CD4-positive, alpha-beta T cell treated with Interleukin-1 beta for 1 hour (primary cell): Measurements from ENCODE around the gene SRGAP1.
"Not testable (repeated sequence)": the region's sequence is repeated elsewhere in the genome, so short reads cannot be mapped to it uniquely, and the experiment has no call there.

Source experiments
- DNase-seq, 2 donors: peaks; one replicate each; pipeline ENCODE4 v3.0.0-alpha.2; 2020 to 2022

The SRGAP1 gene

DNA sequence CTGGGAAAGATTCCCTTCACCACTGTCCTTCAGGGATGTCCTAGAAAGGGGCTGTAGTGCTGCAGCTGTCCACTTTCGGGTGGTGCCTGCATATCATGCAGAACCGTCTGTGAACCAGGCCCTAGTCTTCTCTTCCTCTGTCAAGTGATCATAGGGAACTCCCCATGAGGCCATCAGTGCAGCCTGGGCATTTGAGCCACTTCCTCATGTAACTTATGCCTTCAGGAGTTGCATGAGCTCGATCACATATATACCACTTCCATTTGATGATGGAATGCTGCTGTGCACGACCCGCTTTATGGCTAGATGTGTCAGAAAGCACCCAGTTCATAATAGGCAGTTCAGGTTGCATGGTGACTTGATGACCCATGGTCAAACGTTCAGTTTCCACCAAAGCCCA, 287.0 kb downstream of the SRGAP1 start:
- not testable (repeated sequence) for DNase-seq

DNA sequence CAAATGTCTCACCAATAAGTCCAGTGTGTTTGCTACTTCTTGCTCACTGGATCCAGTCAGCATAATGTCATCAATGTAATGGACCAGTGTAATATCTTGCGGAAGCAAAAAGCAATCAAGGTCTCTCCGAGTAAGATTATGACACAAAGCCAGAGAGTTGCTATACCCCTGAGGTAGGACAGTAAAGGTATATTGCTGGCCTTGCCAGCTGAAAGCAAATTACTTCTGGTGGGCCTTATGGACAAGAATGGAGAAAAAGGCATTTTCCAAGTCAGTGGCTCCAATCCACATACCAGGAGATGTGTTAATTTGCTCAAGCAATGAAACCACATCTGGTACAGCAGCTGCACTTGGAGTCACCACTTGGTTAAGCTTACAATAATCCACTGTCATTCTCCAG, 288.2 kb downstream of the SRGAP1 start:
- not testable (repeated sequence) for DNase-seq

DNA sequence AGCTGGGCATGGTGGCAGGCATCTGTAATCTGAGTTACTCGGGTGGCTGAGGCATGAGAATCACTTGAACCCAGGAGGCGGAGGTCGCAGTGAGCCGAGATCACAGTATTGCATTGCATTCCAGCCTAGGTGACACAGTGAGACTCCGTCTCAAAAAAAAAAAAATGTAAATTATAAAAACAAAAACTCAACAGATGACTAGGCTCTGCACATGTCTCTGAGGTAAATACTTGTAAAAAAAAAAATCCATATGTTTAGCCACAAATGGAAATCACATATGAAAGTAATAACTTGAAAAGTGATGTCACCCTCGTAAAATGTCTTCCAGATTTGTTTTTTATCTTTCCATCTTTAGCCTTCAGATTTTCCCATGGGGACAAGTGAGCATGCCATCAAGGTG, 292.6 kb downstream of the SRGAP1 start:
- DNase-seq, result no peak

DNA sequence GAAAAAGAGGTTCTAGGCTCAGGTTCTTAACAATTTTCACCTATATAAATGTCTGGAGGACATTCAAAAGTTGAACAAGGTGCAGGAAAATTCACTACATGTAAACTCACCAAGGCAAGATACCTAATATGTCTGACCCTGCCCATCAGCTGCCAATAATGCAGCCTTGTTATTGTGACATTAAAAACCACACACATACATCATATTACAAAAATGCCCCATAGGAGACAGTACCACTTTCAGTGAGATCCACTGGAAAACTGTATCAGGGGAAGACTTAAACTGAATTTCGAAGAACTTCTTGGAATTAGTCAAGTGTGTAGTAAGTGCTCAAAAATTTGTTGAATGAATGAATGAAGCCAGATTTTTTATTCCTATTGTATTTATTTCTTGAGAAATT, 294.5 kb downstream of the SRGAP1 start:
- no peak for DNase-seq

DNA sequence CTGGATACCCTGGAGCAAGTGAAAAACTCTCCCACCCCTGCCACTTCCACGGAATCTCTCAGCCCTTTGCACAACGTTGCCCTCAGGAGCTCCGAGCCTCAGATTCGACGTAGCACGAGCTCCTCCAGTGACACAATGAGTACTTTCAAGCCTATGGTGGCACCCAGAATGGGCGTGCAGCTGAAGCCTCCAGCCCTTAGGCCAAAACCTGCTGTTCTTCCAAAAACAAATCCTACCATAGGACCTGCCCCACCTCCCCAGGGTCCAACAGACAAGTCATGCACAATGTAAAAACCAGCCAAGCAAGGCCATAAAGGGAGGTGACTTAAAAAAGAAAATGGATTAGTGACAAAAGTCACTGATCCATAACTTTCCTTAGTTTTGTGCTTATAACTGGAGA, 297.9 kb downstream of the SRGAP1 start:
- no peak for DNase-seq

DNA sequence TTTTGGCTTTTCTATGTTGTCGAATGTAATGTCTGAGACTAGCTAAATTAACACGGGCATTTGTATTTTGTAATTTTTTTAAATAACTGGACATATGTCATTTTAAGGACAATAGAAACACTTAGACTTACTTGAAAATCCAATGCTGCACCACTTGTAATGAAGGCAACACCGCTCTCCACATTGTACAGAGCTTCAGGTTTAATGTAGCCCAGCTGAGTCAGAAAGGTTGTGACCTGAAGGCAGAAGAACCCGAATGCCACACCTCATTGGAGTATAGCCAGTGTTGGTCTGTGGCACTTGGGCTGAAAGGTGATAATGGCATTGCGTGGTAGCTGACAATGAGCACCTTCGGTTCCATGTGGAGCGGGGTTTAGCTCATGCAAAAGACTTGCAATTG, 298.3 kb downstream of the SRGAP1 start:
- no peak for DNase-seq

DNA sequence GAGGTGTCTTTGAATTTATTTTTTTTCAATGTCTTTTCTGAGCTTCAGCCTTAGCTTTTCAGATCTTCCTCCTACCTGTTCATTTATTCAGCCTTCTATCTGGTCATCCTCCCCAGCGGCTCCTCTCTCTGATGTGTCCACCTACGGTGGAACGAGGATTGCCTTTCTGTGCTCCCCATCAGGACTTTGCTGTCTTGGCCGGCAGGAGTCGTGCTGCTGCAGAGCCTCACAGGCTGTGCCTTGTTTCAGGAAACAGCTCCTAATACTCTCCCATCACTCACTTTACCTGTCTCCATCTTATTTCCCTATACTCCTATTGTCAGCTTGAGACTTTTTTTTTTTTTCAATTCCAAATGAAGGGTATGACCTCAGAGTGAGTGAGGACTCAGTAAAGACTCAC, 300.7 kb downstream of the SRGAP1 start:
- DNase-seq, result no peak

DNA sequence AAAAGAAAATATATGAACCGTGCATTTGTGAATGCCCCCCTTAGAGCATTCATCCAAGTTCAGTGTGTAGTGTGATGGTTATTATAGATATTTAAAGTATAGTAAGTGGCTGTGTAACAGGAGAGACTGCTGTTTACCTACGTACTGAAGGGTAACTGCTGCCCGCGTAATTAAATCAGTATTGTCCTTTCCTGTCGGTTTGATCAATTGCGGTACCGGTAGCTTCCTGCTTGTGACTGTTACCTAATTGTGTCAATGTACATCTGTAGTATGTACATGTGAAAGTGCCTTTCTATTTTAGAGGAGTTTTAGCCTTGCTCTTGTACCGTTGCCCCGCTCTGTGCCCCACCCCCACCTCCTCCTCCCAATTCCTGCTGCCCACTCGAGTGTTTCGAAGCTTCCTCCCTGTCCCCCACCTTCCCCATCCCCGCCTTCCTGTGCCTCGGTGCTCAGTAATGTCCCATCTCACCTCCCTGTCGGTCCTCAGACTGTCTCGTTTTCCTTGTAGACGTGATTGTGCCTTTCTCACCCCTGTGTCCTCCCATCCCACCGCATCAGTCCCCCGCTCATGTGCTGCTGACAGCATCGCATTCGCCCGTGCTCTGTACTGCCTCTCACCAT, 302.6 kb downstream of the SRGAP1 start:
- no peak for DNase-seq

DNA sequence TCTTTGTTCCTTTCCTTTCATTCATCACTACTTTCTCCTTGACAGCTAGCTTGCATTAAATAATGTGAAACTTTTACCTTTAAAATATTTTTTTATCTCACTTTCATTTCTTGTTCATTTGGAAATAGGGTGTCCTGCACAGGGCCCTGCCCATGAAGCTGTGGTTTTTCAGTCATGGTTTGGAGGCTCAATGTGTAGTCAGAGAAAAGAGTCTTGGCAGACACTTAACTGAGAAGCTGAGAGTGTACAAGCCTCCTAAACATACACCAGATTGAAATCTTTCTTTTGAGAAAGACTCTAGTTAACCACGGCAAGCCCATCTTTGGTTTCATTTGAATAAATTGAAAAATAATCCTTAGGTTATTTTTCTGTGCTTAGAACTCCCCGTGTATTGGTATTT, 303.4 kb downstream of the SRGAP1 start:
- no peak for DNase-seq

DNA sequence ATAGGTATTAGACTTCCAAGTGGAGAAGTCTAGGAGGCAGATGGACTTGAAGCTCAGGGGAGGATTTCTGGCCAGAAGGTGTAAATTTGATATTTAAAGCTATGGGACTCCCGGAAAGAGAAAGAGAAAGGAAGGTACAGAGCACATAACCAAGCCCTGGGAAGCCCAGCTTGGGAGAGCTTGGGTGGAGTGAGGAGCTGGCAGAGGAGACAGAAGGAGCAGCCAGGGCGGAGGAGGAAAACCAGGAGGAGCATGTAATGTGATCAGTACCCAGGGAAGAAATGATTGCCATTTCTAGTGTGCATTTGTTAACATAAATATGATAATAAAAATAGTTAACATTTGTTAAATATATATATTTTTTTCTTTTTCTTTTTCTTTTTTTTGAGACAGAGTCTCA, 310.2 kb downstream of the SRGAP1 start:
- no peak for DNase-seq

DNA sequence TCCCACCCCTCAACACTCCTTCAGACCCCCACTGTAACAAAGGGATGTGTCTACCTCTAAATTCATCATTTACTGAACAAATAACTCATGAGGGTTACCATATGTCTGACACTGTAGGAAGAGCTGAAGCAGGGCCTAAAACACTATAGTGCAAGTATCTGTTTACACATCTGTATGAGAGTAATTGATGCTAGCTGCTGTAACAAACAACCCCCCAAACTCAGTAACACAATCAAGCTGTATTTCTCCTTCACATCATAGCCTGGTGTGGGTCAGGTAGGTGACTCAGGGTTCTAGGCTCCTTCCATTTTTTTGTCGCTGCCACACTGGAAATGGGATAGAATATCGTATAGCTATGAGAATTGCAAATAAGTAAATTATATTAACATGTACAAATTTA, 312.6 kb downstream of the SRGAP1 start:
- no peak for DNase-seq

DNA sequence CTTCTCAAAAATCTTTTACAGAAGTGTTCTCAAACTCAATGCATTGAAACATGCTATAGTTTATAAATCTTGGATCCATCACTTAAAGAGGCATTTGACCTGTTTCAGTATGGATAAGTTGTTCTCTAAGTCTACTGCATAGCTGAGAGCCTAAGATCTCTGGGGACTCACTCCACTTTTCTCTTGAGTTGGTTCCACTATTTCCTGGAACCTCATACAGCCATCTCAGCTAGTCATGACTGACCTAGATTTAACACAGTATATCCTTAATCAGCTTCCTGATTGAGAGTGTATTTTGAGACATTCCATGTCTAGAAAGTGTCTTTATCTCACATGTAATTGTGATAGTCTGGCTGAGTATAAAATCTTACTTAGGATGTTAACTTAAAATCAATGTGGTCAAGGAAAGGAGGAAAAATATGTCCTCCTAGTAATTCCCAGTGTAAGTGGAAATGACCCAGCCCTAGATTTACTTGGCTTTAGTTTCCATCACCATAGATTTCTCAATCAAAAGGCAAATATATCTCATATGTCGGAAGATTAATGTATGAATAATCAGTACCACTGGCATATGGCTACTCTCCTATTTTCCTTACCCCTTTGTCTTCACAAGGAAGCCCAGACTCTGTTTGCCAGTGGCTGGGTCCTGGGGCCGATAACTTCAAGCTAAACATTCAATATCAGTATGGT, 315.7 kb downstream of the SRGAP1 start:
- no peak for DNase-seq

DNA sequence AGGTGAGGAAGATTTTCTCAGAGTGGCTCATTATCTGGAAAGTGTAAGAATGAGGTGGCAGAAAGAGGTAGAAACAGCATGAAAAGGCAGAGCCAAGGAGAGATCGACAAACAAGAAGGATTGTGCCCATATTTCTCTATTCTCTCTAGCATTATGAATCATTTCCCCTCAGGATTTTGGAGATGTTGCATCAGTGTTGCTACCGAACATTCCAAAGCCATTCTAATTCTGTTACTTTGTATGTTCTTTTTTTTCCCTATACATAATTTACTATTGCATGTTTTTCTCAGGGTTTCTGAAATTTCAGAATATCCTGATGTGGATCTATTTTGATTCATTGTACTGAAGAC, 316.2 kb downstream of the SRGAP1 start:
- no peak for DNase-seq

DNA sequence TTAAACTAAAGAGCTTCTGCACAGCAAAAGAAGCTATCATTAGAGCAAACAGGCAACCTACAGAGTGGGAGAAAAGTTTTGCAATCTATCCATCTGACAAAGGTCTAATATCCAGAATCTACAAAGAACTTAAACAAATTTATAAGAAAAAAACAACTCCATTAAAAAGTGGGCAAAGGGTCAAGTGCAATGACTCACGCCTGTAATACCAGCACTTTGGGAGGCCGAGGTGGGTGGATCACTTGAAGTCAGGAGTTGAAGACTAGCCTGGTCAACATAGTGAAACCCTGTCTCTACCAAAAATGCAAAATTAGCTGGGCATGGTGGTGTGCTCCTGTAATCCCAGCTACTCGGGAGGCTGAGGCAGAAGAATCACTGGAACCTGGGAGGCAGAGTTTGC, 322.1 kb downstream of the SRGAP1 start:
- DNase-seq, result not testable (repeated sequence)

DNA sequence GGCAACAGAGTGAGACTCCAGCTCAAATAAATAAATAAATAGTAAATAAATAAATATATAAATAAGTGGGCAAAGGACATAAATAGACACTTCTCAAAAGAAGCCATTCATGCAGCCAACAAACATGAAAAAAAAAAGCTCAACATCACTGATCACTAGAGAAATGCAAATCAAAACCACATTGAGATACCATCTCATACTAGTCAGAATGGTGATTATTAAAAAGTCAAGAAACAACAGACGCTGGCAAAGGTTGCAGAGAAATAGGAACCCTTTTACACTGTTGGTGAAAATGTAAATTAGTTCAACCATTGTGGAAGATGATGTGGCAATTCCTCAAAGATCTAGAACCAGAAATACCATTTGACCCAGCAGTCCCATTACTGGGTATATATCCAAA, 322.5 kb downstream of the SRGAP1 start:
- DNase-seq, result not testable (repeated sequence)

DNA sequence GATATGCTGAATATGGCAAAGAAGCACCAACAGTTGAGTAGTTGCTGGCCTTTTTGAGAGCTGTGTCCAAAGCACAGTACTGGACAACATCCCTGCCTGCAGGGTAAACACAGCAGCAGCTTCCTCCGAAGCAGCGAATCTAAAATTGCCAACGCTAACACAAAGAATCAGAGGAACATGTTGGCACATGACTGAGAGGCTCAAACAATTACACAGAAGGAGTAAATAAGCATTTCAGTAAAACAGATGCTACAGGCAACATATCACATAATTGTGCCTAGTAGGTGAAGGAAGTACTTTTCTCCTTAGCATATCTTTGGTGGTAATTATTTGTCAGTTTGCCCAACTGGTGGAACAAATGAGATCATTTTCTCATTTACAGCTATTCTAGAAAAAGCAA, 325.5 kb downstream of the SRGAP1 start:
- DNase-seq, result no peak

DNA sequence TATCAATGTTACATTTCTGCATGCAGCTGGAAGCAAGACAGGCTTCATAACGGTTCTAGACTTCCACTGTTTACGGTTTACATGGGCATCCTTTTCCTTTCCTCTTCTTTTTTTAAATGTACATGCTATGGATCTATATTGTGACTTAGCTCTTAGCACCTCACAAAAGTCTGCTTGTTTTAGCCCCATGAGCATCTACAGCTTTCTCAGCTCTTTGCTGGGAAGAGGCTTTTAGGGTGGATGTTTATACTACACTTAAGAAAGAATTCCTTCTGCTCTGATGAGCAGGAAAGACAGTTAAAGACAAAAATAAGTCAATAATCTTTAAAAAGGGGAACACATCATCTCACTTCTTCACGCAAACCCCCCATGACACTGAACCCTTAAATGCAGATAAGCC, 326.2 kb downstream of the SRGAP1 start:
- no peak for DNase-seq

DNA sequence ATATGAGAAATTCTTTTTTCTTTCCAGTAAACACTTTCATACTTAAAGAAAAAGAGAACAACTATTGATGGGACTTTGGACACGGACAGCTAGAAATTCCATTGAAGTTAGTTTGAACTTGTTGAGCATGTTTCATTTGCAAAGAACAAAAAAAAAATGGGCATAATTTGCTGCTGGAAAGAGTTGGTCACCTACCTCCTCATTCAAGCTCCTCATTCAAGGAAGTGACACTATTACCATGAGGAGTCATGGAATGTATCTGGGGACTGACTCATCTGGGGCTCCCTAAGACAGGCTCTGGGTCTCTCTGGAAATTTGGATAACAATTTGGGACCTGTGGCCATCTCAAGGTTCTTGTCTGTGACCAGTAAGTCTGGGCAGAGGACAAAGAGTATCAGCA, 327.2 kb downstream of the SRGAP1 start:
- no peak for DNase-seq

DNA sequence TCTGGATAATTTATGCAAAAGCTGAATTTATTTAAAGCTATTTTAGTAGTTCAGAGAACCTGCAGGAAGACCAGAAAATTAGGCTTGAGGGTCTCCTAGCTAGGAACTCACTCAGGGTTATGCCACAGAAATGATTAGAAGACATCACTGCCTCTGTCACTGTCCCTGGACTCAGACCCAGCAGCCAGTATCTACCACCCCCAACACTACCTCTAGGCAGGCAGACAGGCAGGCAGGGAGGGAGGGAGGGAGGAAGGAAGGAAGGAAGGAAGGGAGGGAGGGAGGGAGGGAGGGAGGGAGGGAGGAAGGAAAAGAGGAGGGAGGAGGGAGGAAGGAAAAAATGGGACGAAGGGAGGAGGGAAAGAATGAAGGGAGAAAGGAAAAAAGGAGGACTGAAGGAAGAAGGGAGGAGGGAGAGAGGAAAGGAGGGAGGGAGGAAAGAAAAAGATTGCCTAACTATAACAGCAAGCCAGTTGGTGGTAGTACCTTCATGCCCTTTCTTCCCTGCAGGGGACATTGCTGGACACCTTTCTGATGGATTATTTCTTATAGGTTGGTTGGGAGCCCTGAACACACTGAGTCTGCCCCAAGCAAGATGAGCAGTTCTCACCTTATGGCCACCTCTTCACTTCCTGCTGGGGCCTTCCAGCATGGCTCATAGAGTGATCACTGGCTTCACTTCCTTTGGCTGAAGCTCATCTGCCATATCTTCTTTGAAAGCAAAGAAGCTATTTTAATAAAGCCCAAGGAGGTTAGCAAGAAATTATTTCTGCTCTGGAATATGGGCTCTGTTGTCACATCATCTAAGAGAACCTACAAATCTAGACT, 327.9 kb downstream of the SRGAP1 start:
- no peak for DNase-seq

DNA sequence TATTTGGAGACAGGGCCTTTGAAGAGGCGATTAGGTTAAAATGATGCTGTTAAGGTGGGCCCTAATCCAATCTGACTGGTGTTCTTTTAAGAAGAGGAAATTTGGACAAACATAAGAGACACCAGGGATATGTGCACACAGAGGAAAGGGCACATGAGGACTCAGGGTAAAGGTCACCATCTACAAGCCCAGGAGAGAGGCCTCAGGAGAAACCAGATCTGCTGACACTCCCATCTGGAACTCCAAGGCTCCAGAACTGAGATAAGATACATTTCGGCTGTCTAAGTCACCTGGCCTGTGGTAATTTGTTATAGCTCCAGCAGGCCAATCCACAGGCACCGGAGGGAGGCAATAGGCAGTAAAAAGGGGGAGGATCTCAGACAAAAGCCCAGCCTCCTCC, 329.0 kb downstream of the SRGAP1 start:
- no peak for DNase-seq

DNA sequence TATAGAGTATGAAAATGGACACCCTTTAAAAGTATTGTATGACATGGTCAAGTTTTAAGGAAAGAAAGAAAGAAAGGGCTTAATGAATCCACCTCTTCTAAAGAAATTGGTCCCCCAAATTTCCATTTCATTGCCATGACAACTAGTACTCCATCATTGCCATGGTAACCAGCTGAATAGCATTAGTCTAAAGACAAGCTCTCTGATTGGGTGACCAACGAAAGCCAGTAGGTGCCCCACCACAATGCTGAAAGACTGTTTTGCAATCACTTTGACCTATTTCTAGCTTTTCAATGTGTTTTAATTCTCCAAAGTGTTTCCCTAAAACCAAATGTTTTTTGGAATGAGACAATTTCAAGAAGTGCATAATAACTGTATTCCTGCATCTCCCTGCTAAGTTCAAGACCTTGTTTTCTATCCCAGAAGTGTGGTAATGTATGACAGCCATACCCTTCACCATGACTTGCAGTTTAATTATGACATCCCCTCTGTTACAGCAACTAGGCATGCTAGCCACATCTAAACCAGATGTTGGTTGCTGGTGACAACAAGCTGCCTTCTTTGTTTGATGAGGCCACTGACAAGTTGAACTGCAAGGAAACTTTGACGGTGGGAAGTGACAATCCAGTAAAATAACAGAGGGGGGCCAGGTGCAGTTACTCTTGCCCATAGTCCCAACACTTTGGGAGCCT, 330.9 kb downstream of the SRGAP1 start:
- no peak for DNase-seq

DNA sequence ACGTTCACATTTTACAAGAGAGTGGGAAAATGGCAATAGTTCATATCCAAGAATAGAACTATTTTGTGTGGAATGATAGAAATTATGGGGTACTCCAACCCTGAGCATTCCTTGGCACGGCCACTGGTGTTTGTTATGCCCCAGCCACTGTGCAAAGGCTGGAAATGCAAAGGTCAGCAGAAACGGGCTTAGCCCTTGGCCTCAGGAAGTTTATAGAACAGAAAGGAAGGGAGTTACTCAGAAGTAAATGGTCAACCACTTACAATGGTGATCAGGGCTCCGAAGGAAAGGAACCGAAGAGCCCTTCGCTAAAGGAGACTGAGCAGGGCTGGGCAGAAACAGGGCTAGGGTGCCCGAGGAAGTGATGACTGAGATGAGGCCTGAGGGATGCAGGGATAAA, 332.5 kb downstream of the SRGAP1 start:
- DNase-seq, result no peak

DNA sequence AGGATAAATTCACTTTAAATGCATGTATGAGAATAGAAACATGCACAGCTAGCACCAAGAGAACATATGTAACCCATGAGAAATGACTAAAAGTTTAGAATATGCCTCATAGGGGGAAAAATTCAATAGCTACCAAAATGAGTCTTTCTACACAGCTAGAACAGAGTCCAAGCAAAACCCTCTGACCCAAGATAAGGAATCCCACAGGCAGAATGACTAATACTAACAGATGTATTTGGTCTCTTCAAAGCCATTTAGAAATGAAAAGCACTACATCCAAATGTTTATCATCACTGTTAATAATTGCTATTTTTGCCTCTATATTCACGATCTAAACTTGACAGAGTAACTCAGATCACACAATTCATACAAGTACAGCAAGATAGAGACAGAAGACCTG, 333.6 kb downstream of the SRGAP1 start:
- DNase-seq, result no peak

DNA sequence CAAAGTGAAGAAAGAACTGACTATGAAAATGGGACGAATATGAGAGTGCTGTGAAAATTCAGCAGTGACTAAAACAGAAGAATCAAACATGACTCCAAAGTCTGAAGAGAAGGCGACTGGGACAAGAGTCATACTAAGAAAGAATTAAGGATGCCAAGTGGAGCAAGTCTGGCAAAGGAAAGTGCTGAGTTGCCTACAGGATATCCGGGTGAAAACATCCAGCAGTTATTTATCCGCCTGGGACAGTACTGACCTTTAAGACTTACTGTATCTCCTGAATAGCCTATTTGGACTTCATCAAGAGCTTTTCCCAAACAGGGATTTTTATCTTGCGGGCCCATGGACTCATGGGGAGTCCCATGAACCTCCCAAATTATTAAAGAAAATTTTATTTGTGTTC, 336.5 kb downstream of the SRGAP1 start:
- DNase-seq, result no peak
